T-helper 1 cell treated with Interleukin-12 subunit alpha and Interleukin-12 subunit beta and Interleukin-4 antibody, amounts not matched to agents 30 μg/mL and 1 μg/mL, for 36 hours (primary cell): Measurements from ENCODE around the gene ODR4.
A peak's percentile ranks its signal among the peaks of the same experiment; 100 is the strongest.
"Not testable (repeated sequence)": the region's sequence is repeated elsewhere in the genome, so short reads cannot be mapped to it uniquely, and the experiment has no call there.

Experiments used
- H3K27ac Mint-ChIP-seq: one replicate; pipeline ENCODE4 v1.8.0; 2021; ENCODE audit warnings: mild to moderate bottlenecking, mixed read lengths
- H3K27me3 Mint-ChIP-seq: one replicate; pipeline ENCODE4 v1.8.0; 2021; ENCODE audit warnings: low read depth, mixed read lengths
- H3K36me3 Mint-ChIP-seq: one replicate; pipeline ENCODE4 v1.8.0; 2021; ENCODE audit warnings: low read depth, mixed read lengths
- H3K4me1 Mint-ChIP-seq: one replicate; pipeline ENCODE4 v1.8.0; 2021; ENCODE audit warnings: low read depth, mixed read lengths
- H3K4me3 Mint-ChIP-seq: one replicate; pipeline ENCODE4 v1.8.0; 2021; ENCODE audit warnings: mild to moderate bottlenecking, moderate library complexity, mixed read lengths
- H3K9me3 Mint-ChIP-seq: one replicate; pipeline ENCODE4 v1.8.0; 2021; ENCODE audit warnings: mixed read lengths

Gene ODR4

DNA sequence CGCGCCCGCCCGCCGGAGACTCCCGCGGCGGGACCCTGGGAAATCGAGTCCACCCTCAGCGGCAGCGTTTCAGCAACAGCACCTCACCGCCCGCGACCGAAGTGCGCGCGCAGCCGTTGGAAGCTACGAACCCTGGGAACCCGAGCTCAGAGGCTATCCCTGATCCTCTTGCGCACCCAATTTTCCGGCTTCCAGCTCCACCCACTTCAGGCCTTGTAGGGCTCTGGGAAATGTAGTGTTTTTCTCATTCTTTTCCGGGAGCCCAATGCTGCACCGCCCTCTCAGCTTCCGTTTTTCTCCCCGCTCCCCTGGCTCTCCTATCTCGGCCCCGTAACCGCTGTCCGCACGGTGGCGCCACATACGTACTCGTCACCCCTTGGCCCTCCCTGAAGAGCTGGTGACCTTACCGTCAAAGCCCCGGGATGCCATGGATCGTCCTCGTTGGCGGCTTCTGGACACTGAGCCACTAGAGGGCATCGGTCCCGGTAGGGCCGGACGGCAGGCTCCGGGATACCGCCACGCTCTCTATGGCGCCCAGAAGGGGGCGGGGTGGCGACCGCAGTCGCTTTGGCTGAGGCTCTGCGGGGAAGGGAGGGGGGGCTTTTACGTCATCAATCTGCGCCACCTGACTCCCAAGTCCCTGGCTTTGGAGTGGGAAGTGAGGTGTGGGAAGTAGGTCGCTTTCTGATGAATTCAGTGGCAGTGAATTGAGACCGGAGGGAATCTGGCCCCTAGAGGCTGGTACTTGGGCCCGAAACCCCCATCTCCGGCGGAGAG lies at the start of gene ODR4, which contains the start of gene TPR:
Gene ODR4, plus strand, starts transcription at position 687 of the 777 bp plus-strand sequence. CDS start 3,948 bp downstream, outside the sequence.
Gene TPR, minus strand, starts transcription at position 102 of the 777 bp plus-strand sequence. CDS start 225 bp downstream, outside the sequence.
- Mint-ChIP-seq H3K36me3 (peaks cover 27% of the 10 kb centered on the region), H3K9me3 (no peaks in the 10 kb centered on the region), H3K4me3 (peak within 1 kb of the TSS; percentile 99), H3K4me1 (peaks cover 36% of the 10 kb centered on the region), H3K27ac (peak within 1 kb of the TSS; percentile 96), H3K27me3 (no peaks in the 10 kb centered on the region)

DNA sequence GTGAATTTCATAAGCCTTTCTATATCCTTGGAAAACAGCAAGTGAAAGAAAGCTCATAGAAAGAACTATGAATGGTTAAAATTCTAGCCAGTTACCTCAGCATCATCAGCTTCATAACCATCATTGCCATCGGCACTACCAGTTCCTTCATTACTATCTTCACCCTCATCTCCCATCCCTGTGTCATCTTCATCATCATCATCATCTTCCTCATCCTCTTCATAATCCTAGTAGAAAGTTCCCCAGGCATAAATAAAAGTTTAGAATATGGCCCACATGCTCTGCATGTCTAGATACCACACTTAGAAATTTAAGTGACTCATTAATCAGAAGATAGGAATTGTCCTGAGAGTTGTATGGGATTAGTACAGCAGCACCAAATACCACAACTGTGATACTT lies 49.6 kb upstream of the ODR4 start:
- H3K27ac Mint-ChIP-seq, result peak overlapping the region; percentile 42
- H3K4me3 Mint-ChIP-seq, result no peak overlapping the region
- H3K9me3 Mint-ChIP-seq, result no peaks in the 10 kb centered on the region
- peaks cover 35% of the 10 kb centered on the region for H3K4me1 Mint-ChIP-seq
- peaks cover 56% of the 10 kb centered on the region for H3K36me3 Mint-ChIP-seq
- H3K27me3 Mint-ChIP-seq, result no peaks in the 10 kb centered on the region

DNA sequence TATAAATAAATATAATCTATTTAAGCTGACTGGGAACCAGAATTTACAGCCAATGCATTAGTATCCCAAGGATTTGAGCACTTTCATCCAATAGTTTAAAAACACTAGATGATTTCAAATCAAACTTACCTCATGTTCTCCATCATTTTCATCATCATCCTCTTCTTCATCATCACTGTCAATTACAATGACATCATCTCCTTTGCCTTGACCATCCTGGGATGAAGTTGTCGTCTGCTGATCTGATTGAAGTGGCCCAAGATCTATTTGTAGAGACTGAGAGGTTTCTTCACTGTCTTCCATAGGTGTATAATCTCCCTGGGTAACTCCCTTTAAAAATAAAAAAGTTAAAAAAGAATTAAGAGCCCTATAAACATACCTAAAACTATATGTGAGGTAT lies 48.3 kb upstream of the ODR4 start:
- H3K27me3 Mint-ChIP-seq, result no peaks in the 10 kb centered on the region
- no peak overlapping the region for H3K27ac Mint-ChIP-seq
- peaks cover 25% of the 10 kb centered on the region for H3K4me1 Mint-ChIP-seq
- H3K36me3 Mint-ChIP-seq, result peaks cover 43% of the 10 kb centered on the region
- H3K9me3 Mint-ChIP-seq, result no peaks in the 10 kb centered on the region
- H3K4me3 Mint-ChIP-seq, result no peak overlapping the region

DNA sequence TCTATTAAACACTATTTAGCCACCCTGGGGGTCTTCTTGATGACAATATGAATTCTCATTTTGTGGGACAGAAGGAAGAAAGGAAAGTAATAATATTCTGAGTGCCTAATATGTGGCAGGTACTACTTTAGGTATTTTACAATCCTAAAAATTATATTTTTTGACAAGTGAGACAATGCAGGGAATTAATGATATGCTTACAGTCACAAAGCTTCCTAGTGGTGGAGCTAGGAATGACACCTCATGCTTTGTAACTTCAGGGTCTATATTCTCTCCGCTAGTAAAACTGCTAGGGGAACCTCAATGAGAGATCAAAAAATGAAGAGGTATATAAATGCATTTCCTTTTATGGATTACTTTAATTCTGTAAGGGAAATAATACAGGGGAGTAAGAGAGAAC lies 44.9 kb upstream of the ODR4 start:
- H3K4me1 Mint-ChIP-seq, result peaks cover 8% of the 10 kb centered on the region
- no peaks in the 10 kb centered on the region for H3K27me3 Mint-ChIP-seq
- H3K27ac Mint-ChIP-seq, result no peak overlapping the region
- no peaks in the 10 kb centered on the region for H3K9me3 Mint-ChIP-seq
- H3K36me3 Mint-ChIP-seq, result peaks cover 37% of the 10 kb centered on the region
- H3K4me3 Mint-ChIP-seq, result no peak overlapping the region

DNA sequence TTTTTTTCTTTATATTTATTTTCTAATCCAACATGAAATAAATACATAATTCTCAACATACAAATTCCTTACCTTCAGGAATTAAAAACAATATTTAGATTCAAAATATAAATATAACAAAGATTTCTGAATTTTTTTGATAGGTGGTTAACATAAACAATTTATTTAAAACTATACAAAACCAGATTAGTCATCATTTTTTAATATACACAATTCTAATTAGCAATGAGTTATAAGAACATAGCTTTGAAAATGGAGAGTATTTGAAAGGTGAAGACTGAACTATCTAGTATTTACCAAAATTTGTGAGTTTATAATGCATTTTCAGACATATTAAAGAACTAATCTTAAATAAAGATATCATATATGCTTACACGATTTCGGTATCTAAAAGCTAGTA lies 38.1 kb upstream of the ODR4 start:
- Mint-ChIP-seq H3K27me3 (no peaks in the 10 kb centered on the region), H3K27ac (no peak overlapping the region), H3K9me3 (no peaks in the 10 kb centered on the region), H3K36me3 (peaks cover 46% of the 10 kb centered on the region), H3K4me3 (no peak overlapping the region), H3K4me1 (peaks cover 2% of the 10 kb centered on the region)

DNA sequence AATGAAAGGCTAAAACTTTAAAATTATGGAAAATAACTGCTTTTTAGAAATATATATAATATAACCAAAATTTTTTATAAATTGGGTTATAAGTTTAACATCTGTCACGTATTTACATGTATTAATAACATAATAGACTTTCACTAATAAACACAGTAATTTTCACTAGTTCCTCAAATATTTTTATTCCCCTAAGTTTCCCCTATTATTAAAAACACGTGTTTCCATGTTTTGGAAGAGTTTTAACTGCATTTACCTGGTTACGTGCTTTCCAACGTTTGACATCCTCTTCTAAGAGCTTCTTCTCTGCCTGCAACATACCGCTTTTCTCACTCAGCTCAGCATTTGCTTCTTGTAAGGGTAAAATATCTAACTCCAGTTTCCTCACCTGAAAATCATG lies 34.9 kb upstream of the ODR4 start:
- no peak overlapping the region for H3K27ac Mint-ChIP-seq
- no peaks in the 10 kb centered on the region for H3K27me3 Mint-ChIP-seq
- peaks cover 52% of the 10 kb centered on the region for H3K36me3 Mint-ChIP-seq

DNA sequence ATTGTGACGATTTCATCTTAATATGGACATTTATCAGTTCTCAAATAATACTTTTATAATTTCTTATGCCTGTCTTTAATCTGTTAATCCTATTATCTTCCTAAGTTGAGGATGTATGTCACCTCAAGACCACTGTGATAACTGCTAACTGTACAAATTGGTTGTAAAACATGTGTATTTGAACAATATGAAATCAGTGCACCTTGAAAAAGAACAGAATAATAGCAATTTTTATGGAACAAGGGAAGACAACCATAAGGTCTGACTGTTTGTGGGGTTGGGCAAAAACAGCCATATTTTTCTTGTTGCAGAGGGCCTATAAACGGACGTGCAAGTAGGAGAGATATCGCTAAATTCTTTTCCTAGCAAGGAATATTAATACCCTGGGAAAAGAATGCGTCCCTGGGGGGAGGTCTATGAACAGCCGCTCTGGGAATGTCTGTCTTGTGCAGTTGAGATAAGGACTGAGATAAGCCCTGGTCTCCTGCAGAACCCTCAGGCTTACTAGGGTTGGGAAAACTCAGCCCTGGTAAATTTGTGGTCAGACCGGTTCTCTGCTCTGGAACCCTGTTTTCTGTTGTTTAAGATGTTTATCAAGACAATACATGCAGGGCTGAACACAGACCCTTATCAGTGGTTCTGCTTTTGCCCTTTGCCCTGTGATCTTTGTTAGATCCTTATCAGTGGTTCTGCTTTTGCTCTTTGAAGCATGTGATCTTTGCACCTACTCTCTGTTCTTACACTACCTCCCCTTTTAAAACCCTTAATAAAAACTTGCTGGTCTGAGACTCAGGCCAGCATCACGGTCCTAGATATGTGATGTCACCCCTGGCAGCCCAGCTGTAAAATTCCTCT lies 27.6 kb upstream of the ODR4 start:
- peaks cover 61% of the 10 kb centered on the region for H3K36me3 Mint-ChIP-seq
- not testable (repeated sequence) for H3K27ac Mint-ChIP-seq, H3K4me3 Mint-ChIP-seq, H3K4me1 Mint-ChIP-seq, H3K9me3 Mint-ChIP-seq, H3K27me3 Mint-ChIP-seq

More for the DNA sequence above, 34.9 kb upstream of the ODR4 start:
- Mint-ChIP-seq H3K4me3 (no peak overlapping the region), H3K9me3 (no peaks in the 10 kb centered on the region), H3K4me1 (peaks cover 2% of the 10 kb centered on the region)

DNA sequence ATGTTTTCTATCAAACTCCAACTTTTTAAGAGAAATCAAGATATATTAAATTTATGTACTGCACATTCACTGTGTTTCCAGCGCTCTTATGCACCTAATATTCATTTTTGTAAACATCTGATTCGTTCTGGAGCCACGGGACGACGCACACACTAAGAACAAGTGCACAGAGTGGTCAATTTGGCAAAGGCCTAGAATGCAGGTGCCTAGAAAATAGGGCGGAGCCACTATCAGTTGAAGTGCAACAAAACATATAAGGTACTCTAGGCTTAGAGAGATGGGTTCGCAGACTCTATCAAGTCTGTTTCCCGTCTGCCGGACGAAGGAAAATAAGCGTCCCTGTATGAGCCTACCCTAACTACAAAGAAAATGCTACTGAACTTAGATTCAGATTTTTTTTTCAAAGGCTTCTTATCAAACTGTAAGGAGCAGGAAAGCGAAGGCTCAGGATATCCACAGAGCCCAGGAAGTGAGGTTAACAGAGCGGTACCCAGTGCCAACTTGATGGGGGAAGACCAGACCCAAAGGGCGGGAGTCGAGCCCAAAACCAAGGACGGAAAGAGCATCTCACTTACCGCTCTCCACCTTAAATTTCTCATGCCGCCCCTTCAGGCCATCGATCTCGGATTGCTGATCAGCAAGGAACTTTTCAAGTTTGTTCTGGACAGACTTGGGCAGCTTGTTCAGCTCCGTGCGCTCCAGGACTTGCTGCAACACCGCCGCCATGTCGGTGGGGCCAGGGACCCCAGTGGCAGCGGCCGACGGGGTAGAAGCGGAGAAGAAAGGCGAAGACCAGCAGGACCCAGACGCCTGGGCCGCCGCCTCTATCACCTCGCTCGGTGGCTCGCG lies 1.1 kb upstream of the ODR4 start:
- Mint-ChIP-seq H3K27me3 (no peaks in the 10 kb centered on the region), H3K9me3 (no peaks in the 10 kb centered on the region), H3K27ac (peak overlapping the region; percentile 96), H3K4me1 (peaks cover 35% of the 10 kb centered on the region), H3K4me3 (peak overlapping the region; percentile 99), H3K36me3 (peaks cover 27% of the 10 kb centered on the region)

DNA sequence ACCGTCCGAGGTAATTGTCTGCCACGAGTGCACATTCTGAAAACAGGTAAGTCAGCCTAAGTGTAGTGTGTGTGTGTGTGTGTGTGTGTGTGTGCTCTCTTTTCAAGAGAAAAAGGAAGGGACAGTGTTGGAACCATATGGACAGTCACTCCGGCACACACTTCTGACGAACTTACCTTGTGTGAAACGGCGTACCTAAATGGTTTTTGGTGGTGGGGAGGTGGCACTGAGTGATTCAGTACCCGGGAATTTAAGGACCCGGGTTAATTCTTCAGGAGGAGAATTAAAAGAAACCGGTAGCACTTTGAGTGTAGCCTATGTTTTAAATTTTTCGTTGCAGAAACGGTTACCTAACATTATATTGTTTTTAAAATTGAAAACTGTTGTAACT lies 286 bp downstream of the ODR4 start:
- peaks cover 26% of the 10 kb centered on the region for H3K36me3 Mint-ChIP-seq

DNA sequence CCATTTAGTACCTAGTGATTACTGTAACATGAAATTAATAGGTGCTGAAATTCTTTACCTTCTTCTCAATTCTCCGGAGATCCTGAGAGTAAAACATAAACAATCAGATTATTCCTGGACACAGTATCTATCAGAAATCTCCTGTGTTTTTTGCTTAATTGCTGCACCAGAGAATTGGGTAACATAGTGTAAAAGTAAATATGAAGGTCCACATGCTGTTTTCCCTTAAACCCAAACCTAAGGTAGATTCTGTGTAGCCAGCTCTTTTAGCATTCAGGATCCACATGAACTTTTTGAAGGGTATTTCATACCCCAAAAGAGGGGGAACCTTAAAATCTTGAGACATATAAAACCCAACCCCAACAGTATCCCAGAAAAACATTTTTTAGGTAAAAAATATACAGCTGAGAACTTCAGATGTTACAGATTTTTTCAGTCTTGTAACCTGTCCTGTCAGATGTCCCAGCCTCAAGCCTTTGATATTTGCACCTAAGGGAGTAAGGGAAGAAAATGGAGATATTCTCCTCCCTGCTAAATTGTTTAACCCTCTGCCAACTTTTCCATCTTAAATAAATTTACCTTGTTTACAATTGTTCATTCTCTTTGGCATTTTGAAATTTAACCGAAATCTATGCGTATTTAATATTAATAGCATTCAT lies 11.2 kb downstream of the ODR4 start:
- no peak overlapping the region for H3K4me3 Mint-ChIP-seq
- no peak overlapping the region for H3K27ac Mint-ChIP-seq
- peaks cover under 1% of the 10 kb centered on the region for H3K4me1 Mint-ChIP-seq
- H3K9me3 Mint-ChIP-seq, result no peaks in the 10 kb centered on the region
- no peaks in the 10 kb centered on the region for H3K27me3 Mint-ChIP-seq
- H3K36me3 Mint-ChIP-seq, result peaks cover 20% of the 10 kb centered on the region

More for the DNA sequence above, 286 bp downstream of the ODR4 start:
- H3K27me3 Mint-ChIP-seq, result no peaks in the 10 kb centered on the region
- peaks cover 35% of the 10 kb centered on the region for H3K4me1 Mint-ChIP-seq
- H3K9me3 Mint-ChIP-seq, result no peaks in the 10 kb centered on the region
- H3K27ac Mint-ChIP-seq, result peak overlapping the region; percentile 96
- peak overlapping the region; percentile 99 for H3K4me3 Mint-ChIP-seq

DNA sequence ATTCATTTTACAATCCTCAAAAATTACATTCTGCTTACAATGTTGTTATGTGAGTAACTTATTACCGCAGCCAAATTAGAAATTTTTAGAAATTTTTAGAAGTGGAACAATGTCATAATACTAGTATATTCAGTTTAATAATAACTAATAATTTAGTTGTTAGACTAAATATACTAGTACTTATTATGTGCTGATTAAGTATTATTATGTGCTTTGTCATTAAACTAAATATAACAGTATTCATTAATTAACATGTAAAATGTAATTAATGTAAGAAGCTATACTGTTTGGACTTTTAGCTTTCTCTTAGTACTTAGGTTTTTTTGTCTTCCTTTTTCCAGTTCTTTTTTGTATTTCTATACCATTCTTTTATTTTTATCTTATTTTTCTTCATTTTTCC lies 15.3 kb downstream of the ODR4 start:
- Mint-ChIP-seq H3K27me3 (no peaks in the 10 kb centered on the region), H3K9me3 (no peaks in the 10 kb centered on the region), H3K27ac (no peak overlapping the region), H3K4me1 (no peaks in the 10 kb centered on the region), H3K4me3 (no peak overlapping the region), H3K36me3 (peaks cover 22% of the 10 kb centered on the region)

DNA sequence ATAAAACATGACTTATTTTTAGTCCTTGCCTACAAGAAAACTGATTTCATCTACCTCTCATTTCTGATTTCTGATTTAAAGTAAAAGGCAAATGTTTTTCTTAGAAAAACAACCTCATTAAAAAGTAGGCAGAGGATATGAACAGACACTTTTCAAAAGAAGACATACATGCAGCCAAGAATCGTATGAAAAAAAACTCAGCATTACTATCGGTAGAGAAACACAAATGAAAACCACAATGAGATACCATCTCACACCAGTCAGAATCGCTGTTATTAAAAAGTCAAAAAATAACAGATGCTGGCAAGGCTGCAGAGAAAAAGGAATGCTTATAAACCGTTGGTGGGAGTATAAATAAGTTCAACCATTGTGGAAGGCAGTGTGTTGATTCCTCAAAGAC lies 16.2 kb downstream of the ODR4 start:
- H3K36me3 Mint-ChIP-seq, result peaks cover 22% of the 10 kb centered on the region

DNA sequence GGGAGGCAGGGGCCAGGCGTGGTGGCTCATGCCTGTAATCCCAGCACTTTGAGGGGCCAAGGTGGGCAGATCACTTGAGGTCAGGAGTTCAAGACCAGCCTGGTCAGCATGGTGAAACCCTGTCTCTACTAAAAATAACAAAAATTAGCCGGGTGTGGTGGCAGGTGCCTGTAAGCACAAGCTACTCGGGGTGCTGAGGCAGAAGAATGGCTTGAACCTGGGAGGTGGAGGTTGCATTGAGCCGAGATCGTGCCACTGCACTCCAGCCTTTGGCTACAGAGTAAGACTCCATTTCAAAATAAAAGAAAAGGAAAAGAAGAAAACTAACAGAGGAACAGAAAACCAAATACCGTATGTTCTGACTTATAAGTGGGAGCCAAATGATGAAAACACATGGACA lies 17.1 kb downstream of the ODR4 start:
- H3K4me3 Mint-ChIP-seq, H3K27me3 Mint-ChIP-seq, H3K27ac Mint-ChIP-seq, H3K9me3 Mint-ChIP-seq, H3K4me1 Mint-ChIP-seq: not testable (repeated sequence)
- H3K36me3 Mint-ChIP-seq, result peaks cover 22% of the 10 kb centered on the region

More for the DNA sequence above, 16.2 kb downstream of the ODR4 start:
- no peaks in the 10 kb centered on the region for H3K27me3 Mint-ChIP-seq
- H3K27ac Mint-ChIP-seq, result no peak overlapping the region
- H3K4me3 Mint-ChIP-seq, result no peak overlapping the region
- no peaks in the 10 kb centered on the region for H3K9me3 Mint-ChIP-seq
- no peaks in the 10 kb centered on the region for H3K4me1 Mint-ChIP-seq

DNA sequence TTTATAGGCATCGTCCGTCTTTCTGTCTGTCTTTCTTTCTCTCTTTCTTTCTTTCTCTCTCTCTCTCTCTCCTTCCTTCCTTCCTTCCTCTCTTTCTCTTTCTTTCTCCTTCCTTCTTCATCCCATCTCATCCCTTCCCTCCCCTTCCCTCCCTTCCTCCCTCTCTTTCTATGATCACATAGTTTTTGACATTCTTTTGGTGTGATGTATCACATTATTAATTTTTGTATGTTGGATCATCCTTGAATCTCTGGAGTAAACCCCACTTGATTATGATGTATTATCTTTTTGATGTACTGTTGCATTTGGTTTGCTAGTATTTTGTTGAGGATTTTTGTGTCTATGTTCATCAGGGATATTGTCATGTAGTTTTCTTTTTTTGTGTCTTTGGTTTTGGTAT lies 25.8 kb downstream of the ODR4 start:
- not testable (repeated sequence) for H3K4me1 Mint-ChIP-seq, H3K9me3 Mint-ChIP-seq, H3K36me3 Mint-ChIP-seq, H3K27me3 Mint-ChIP-seq, H3K4me3 Mint-ChIP-seq, H3K27ac Mint-ChIP-seq
